Sciatic nerve (tissue), 2 donors: Measurements from ENCODE around the gene BICDL1. TPM values are rescaled to one million over a fixed set of nuclear protein-coding genes. Genes with fewer than 3 reads are reported as not detected.
"Not testable (repeated sequence)": the region's sequence is repeated elsewhere in the genome, so short reads cannot be mapped to it uniquely, and the experiment has no call there.

ENCODE experiments used
- ATAC-seq: fragments of 200-7000 bp; cut with Tn5 transposase; one replicate; pipeline ENCODE4 v1.9.1; 2020; ENCODE audit warnings: mild to moderate bottlenecking, moderate library complexity
- DNase-seq: peaks from one replicate; pipeline ENCODE4 v3.0.0-alpha.2; 2020; ENCODE audit warnings: low spot score
- intact Hi-C: fragments of 100-400 bp; cut with DNase I; formaldehyde crosslinking; loops from one replicate; pipeline ENCODE4 v1.14.2; 2022
- total RNA-seq: library from RNA; stranded (reverse); fragmentation: NEBNext Ultra II Directional; extraction: Animal tissue kit (Norgen Biotek cat#: 25700); gene quantifications from one replicate; pipeline ENCODE4 v1.2.1, GENCODE V29; 2021
- donor health status: DM: no; HTN: no; CAD: no.
- donor health status: DM: no; HTN: no; CAD: no.

BICDL1 gene
- total RNA-seq = 1.5 TPM

DNA sequence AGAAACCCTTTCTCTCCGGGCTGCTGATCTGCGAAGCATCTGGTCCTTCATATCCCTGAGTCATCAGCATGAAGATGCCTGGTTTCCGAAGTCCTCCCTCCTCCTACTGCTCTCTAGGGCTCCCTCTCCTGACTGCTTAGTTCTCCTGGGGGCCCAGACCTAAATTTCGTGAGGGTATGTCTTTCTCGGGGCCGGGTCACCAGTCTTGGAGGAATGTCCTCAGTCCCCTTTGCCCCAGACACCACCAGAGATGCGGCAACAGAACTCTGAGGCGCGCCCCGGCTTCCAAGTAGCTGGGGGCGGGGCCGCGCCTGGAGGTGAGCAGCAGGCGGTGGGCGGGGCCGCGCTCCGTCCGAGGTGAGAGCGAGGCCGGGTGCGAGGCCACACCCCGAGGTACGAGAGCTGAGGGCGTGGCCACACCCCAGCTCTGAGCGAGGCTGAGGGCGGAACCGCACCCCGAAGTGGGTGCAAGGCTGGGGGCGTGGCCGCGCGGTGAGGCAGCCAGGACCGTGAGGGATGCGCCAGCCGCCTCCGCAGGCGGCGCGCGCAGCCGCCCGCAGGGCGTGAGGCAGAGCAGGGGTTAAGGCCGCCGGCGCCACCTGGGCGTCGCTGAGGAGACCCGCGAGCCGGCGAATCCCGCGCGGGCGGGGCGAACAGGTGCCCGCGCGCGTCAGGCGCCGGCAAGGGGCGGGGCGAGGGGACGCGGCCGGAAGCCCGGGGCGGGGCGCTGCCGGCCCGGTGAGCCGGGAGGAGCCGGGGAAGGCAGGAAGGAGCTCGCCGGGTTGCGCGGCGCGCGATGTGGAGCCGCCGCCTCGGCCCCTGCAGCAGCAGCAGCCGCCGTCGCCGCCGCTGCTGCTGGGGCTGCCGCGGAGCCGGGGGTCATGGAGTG is at the start of gene BICDL1:
TSS of gene BICDL1 (plus strand) at position 765 of the 889 bp plus-strand sequence. CDS start 633 bp downstream, outside the sequence.
- ATAC-seq (peak; percentile 50), DNase-seq (peak; percentile 62)
- intact Hi-C loops = no loop called here

DNA sequence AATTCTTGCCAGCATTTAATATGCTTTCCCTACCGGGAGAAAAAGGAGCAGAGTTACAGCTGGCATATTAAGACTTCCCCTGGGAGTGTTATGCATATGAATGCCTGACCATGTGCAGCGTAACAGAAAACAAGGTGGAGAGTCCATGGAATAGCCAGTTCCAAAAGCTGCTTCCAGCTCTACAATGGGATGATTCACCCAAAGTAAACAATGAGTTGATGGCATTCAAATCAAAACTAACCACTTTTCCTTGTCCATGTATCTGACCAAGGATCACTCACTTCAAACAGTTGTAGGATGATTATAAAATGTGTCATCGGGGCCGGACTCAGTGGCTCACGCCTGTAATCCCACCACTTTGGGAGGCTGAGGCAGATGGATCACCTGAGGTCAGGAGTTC is 48.1 kb upstream of the BICDL1 start:
- intact Hi-C loops = no loop called here
- DNase-seq = no peak
- ATAC-seq = no peak

DNA sequence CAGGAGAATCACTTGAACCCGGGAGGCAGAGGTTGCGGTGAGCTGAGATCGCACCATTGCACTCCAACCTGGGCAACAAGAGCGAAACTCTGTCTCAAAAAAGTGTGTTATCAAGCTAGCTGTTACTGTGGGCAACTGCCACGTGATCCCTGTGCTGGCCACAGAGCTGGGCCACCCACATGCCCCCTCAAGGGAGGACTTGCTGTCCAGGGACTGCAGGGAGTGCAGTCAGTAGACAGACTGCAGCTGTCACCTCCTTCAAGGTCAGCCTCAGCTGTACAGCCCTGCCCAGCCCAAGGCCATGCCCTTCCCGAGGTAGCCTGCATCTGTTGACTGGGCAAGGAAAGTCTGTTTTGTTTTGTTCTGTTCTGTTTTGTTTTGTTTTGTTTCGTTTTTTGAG is 46.6 kb upstream of the BICDL1 start:
- intact Hi-C loops = no loop called here
- ATAC-seq = no peak
- DNase-seq = no peak

DNA sequence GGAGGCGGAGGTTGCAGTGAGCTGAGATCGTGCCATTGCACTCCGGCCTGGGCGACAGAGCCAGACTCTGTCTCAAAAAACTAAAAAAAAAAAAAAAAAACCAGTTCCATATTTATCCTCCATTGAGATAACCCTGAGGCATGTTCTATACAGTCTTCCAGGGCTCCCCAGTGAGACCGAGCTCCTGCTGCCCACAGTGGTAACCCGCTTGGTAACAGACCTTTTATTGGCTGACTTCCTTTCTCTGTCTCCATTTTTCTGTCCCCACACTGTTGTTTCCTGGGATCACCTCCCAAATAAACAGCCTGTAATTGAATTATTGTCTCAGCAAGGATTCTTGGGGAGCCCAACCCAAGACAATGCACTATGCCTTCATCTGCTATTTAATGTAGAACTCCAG is 42.8 kb upstream of the BICDL1 start:
- intact Hi-C loops = no loop called here
- ATAC-seq (no peak), DNase-seq (no peak)

GRCh38 chr12:119949145-119949544 is 39.9 kb upstream of the BICDL1 start:
- intact Hi-C loops = no loop called here
- ATAC-seq (no peak), DNase-seq (no peak)

DNA sequence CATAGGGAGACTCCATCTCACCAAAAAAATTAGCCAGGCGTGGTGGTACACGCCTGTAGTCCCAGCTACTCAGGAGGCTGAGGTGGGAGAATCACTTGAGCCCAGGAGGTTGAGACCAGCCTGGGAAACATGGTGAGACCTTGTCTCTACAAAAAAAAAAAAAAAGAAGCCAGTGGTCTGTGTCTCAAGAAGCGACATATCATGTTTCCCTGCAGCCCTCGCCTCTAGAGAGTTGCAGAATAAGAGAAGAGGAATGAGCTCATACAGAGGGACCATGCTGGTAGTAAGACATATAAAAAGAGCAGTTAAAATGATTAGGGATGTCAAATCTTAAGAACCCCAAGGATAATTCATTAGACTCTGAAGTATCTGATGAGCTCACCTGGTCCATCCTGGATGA is 39.4 kb upstream of the BICDL1 start:
- no peak for ATAC-seq
- DNase-seq = no peak
- intact Hi-C loops = no loop called here

GRCh38 chr12:119956047-119956446 is 33.0 kb upstream of the BICDL1 start:
- intact Hi-C loops = no loop called here
- ATAC-seq (no peak), DNase-seq (no peak)

- DNase-seq (no peak), ATAC-seq (no peak)
- intact Hi-C loops = no loop called here
These were observed 31.9 kb upstream of the BICDL1 start for GRCh38 chr12:119957135-119957534.

- intact Hi-C loops = no loop called here
- no peak for ATAC-seq
- no peak for DNase-seq
These were observed 29.6 kb upstream of the BICDL1 start for GRCh38 chr12:119959435-119959834.

- no peak for ATAC-seq
- intact Hi-C loops = no loop called here
- DNase-seq = no peak
These were observed 24.9 kb upstream of the BICDL1 start for GRCh38 chr12:119964123-119964522.

DNA sequence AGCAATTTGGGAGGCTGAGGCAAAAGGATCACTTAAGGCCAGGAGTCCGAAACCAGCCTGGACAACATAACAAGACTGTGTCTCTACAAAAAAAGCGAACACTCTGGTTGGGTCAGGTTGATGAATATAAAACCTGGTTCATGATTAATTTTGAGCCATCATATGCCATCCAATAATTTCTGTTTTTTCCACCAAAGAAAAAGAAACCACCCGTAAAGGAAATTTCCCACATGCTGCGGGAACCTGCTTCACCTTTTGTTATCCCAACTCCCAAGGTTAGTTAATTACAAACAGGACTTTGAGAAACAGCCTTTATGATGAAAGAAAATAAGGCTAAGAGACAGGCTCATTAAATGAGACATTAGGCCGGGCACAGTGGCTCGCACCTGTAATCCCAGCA is 24.1 kb upstream of the BICDL1 start:
- intact Hi-C loops = no loop called here

DNA sequence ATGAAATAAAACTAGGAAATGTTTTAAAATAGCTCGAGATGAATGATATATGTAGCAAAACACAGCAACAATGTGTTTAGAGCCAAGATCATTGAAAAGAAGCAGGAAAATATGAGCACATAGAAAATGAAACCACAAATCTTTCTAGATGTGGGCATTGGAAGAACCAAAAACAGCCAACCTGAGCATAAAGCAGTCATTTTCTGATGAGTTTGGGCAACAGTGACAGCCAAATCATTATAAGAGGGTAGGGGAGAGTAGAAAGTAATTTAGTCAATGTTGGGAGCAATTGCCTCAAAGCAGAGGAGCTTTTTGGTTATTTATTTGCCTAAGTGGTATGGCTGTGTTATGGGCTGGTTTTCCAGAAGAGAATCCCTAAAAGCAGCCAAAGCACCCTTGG is 8.8 kb upstream of the BICDL1 start:
- intact Hi-C loops = no loop called here
- no peak for DNase-seq
- ATAC-seq = no peak

More for the DNA sequence above, 24.1 kb upstream of the BICDL1 start:
- DNase-seq = no peak
- no peak for ATAC-seq

GRCh38 chr12:119980702-119981101 is 8.3 kb upstream of the BICDL1 start:
- ATAC-seq, DNase-seq, intact Hi-C loops: not testable (repeated sequence)

DNA sequence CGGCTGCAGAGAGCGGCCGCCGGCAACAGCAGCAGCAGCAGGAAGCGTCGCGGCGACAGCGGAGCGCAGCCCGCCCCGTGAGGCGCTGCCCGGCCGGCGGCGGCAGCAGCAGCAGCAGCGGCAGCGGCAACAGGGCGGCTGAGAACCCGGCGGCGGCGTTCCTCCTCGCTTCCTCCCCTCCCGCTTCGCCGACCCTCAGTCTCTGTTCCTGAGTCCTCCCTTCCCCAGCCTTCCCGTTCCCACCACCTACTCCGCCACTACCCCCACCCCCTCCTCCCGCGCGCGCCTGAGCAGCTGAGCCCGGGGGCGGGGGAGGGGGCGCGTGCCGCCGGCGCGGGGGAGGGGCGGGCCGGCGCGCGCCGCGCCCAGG is 310 bp downstream of the BICDL1 start:
- intact Hi-C loops = no loop called here
- DNase-seq = no peak
- ATAC-seq = no peak

- peak; percentile 86 for ATAC-seq
- peak; percentile 86 for DNase-seq
- intact Hi-C loops = no loop called here
These were observed 820 bp downstream of the BICDL1 start for GRCh38 chr12:119989731-119990381.

DNA sequence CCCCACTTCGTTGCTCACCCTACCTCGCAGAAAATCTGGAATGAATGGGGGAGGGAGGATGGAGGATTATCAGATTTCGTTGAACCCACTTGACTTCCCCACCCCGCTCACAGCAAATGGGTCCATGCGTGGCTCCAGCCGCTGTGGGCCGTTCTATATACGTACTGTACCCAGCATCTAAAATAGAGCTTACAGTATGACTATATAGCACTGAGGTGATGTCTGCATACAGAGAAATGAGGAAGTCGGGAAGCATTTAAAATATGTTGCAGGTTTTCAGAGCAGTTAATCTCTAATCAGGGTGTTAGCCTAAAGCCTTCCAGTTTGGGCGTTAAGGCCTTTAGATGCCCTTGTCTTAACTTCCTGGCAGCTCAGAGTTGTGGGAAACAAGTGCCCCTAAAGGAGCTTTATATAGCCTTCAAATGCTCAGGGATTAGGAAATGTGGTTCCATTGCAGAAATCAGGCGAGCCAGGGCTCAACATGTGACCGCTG is 1.4 kb downstream of the BICDL1 start:
- intact Hi-C loops = no loop called here
- DNase-seq (no peak), ATAC-seq (no peak)

GRCh38 chr12:119992129-119992705 is 3.2 kb downstream of the BICDL1 start:
- no peak for DNase-seq
- intact Hi-C loops = no loop called here
- ATAC-seq = no peak

DNA sequence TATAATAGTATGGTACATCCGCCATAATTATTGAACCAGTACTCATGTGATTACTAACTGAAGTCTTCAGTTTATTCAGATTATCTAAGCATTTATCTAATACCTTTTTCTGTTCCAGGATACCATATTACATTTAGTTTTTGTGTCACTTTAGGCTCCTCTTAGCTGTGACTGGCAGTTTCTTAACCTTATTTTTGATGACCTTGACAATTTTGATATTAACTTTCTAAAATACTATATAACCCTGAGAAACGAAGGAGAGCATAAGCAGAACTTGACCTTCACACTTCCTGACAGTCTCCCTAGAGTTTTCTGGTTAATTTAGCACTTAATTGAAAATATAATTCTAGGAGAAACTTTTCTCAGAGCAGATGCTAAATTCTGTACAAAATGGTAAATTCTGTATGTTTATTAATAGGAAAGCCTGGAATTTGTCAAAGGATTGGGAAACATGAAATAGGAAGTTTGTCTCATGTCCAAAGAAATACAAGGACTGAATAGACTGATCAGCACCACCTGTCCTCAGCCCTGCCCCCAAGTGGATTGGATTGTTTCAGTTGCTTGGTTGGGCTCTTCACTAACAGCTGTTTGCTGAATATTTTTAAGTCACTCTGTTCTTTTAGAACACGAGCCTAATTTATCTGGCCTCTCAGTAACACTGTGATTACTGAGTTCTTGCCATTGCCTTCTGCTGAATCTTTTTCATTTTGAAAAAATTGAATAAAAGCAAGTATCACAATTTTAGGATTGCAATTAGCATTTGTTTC is 6.0 kb downstream of the BICDL1 start:
- intact Hi-C loops = no loop called here
- DNase-seq = no peak
- no peak for ATAC-seq

DNA sequence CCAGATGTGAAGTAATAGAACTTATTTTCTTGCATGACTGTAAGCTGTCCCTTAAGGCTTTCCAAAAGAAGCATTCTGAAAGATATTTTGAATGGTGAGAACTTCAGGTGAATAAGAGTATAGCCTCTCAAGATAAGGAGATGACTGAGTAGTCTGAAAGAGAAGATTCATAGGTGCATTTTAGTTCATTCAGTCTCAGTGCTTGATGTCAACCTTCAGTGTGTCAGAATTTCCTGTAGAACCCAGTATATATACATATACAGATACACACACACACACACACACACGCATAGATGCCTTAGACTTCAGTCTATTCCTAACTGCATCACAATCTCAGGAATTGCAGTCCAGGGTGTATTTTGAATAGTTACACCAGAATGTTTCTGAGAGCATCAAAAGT is 7.4 kb downstream of the BICDL1 start:
- intact Hi-C loops = no loop called here
- DNase-seq (no peak), ATAC-seq (no peak)
